ENCODE results near the gene ARHGAP33. TPM values are rescaled to one million over a fixed set of nuclear protein-coding genes. Genes with fewer than 3 reads are reported as not detected.

Gene ARHGAP33
- polyA plus RNA-seq, 1 experiment = 1.2 TPM

GRCh38 chr19:35788205-35788960 lies 13.0 kb downstream of the ARHGAP33 start:
- Histone ChIP-seq H3K27me3 (ENCODE audit: control insufficient read depth, insufficient read depth, low read length) (no peaks in the 10 kb centered on the region), H3K27ac (ENCODE audit: low read depth, low read length) (no peak overlapping the region), H3K9me3 (ENCODE audit: control insufficient read depth, insufficient read depth, low read length) (no peaks in the 10 kb centered on the region), H3K4me3 (ENCODE audit: low read depth, low read length) (no peak overlapping the region)
- TF ChIP-seq CTCF (IDR thresholded peaks at IDR 0.05; ENCODE audit: low read depth, low read length) = no peak
- POLR2A ChIA-PET = no interaction called here
- no peak for DNase-seq (ENCODE audit: low read depth, low spot score)
- CTCF ChIA-PET = no interaction called here

- Histone ChIP-seq H3K9me3 (ENCODE audit: control insufficient read depth, insufficient read depth, low read length) (no peaks in the 10 kb centered on the region), H3K4me3 (ENCODE audit: low read depth, low read length) (no peak overlapping the region), H3K27me3 (ENCODE audit: control insufficient read depth, insufficient read depth, low read length) (no peaks in the 10 kb centered on the region), H3K27ac (ENCODE audit: low read depth, low read length) (no peak overlapping the region)
- ChIA-PET POLR2A (no interaction called here), CTCF (no interaction called here)
- TF ChIP-seq CTCF (IDR thresholded peaks at IDR 0.05; ENCODE audit: low read depth, low read length) = no peak
- DNase-seq (ENCODE audit: low read depth, low spot score) = no peak
Measured at GRCh38 chr19:35789195-35789977, 14.0 kb downstream of the ARHGAP33 start.

GRCh38 chr19:35789978-35790944 lies 14.9 kb downstream of the ARHGAP33 start:
- no peak for DNase-seq (ENCODE audit: low read depth, low spot score)
- POLR2A ChIA-PET = no interaction called here
- H3K27me3 ChIP-seq (ENCODE audit: control insufficient read depth, insufficient read depth, low read length) = no peaks in the 10 kb centered on the region
- TF ChIP-seq CTCF (IDR thresholded peaks at IDR 0.05; ENCODE audit: low read depth, low read length) = no peak
- CTCF ChIA-PET = no interaction called here
- H3K27ac ChIP-seq (ENCODE audit: low read depth, low read length) = no peak overlapping the region
- H3K4me3 ChIP-seq (ENCODE audit: low read depth, low read length) = no peak overlapping the region
- no peaks in the 10 kb centered on the region for H3K9me3 ChIP-seq (ENCODE audit: control insufficient read depth, insufficient read depth, low read length)

GRCh38 chr19:35790981-35791813 lies 15.8 kb downstream of the ARHGAP33 start:
- CTCF ChIA-PET = no interaction called here
- DNase-seq (ENCODE audit: low read depth, low spot score) = no peak
- Histone ChIP-seq H3K27ac (ENCODE audit: low read depth, low read length) (no peak overlapping the region), H3K9me3 (ENCODE audit: control insufficient read depth, insufficient read depth, low read length) (no peaks in the 10 kb centered on the region), H3K4me3 (ENCODE audit: low read depth, low read length) (no peak overlapping the region), H3K27me3 (ENCODE audit: control insufficient read depth, insufficient read depth, low read length) (peaks cover 4% of the 10 kb centered on the region)
- no peak for TF ChIP-seq CTCF (IDR thresholded peaks at IDR 0.05; ENCODE audit: low read depth, low read length)
- POLR2A ChIA-PET = no interaction called here
